Inflammatory macrophage treated with lipopolysaccharide for 1 hour (primary cell): ENCODE results near the gene ADM.

Experiments
- DNase-seq, 2 donors: peaks; one replicate each; pipeline ENCODE4 v3.0.0-alpha.2; 2020 to 2022

Gene ADM

GRCh38 chr11:10329935-10330334 is 25.1 kb downstream of the ADM start:
- no peak for DNase-seq

DNA sequence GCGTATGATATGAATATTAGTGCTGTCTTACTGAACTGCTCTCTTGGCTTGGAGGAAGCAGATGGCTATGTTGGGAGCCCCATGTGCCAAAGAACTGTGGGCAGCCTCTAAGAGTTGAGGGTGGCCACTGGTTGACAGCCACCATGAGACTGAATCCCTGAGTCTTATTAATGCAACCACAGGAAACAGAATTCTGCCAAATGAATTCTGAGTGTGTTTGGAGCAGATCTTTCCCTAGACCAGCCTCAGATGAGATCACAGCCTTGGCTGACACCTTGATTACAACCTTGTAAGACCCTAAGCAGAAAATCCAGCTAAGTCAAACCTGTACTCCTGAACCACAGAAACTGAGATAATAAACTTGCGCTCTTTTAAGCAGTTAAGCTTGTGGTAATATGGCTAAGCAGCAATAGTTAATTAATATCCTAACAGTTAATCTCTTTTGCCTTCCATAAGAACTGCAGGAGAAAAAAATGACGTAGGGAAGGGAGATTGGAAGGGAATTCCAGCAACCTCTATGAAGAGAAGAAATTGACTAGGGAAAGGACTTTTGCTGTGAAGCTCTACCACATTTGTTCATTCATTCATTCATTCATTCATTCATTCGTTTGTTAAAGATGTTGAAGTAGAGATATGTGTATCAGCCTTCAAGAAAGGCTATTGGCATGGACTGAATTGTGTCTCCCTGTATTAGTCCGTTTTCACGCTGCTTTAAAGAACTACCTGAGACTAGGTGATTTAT is 26.8 kb downstream of the ADM start:
- DNase-seq, result no peak

- DNase-seq, result no peak
Observed at GRCh38 chr11:10333490-10333889, 28.6 kb downstream of the ADM start.

DNA sequence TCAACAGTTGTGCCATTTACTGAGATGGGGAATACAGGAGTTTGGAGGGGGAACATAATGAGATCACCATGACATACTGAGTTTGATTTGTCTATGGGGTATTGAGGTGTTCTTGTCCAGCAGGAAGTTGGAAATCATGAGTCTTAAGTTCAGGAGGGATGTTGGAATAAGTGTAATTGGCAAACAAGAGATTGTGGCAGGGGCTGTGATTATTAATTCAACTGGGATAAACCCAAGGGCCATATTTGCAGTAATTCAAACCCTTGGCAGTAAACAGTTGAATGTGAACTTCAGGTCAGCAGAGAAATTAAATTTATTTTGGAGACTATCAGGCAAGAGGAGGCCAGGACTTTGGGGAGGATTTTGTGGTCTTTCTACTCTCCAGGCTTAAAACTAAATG is 33.4 kb downstream of the ADM start:
- DNase-seq, result no peak

GRCh38 chr11:10348650-10349280 is 43.9 kb downstream of the ADM start:
- no peak for DNase-seq

GRCh38 chr11:10349281-10349665 is 44.4 kb downstream of the ADM start:
- DNase-seq, result no peak

- DNase-seq, result no peak
Observed at GRCh38 chr11:10349806-10350205, 44.9 kb downstream of the ADM start.

DNA sequence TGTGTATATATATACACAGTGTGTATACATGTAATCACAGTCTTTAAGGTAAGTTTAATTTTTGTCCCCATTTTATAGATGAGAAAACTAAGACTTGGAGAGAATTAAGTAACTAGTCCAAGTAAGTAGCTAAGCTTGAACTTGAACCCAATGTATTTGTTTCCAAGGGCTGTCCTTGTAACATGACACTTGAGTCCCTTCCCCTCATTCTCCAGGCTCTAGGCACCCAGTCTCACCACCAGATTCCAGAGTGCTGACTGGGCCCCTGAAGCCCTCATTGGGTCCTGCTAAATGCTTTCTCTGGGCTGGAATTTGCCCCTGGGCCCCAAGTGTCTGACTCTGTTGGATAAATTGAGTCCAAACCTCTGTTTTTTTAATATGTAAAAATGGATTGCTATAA is 45.5 kb downstream of the ADM start:
- no peak for DNase-seq

DNA sequence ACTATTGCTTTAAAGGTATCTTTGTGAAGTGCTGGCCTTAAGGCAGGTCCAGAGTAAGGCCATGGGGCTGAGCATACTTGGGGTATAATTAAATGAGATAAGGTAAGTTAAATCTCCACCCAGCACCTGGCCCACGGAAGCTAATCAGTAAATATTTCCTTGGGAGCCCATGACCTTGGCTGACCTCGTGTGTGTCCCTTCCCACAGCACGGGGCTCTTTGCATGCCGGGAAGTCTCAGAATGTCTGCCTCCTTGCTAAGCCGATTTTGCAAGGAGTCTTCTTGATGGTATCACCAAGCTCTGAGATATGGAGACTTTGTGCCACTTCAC is 46.5 kb downstream of the ADM start:
- no peak for DNase-seq

GRCh38 chr11:10351765-10352641 is 47.1 kb downstream of the ADM start:
- peak; percentile 23 to 27 for DNase-seq

- peak; percentile 59 to 64 for DNase-seq
Observed at GRCh38 chr11:10352921-10353550, 48.2 kb downstream of the ADM start.

GRCh38 chr11:10354389-10354788 is 49.5 kb downstream of the ADM start:
- DNase-seq, result no peak

- peak; percentile 90 to 99 for DNase-seq
Observed at GRCh38 chr11:10355257-10355661, 50.4 kb downstream of the ADM start.

DNA sequence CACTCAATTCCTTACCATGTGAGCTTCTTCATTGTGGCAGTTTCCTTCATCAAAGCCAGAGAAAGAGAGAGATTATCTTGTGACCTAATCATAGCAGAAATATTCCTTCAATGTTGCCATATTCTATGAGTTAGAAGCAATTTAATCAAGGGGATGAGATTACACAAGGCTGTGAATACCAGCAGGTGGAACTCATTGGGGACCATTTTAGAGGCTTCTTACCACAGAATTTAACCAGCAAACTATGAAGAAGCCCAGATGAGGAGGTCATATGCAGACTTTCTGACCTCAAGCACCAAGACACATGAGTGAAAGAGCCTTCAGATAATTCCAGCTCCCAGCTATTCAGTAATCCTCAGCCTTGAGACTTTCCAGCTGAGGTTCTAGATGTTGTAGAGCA is 51.3 kb downstream of the ADM start:
- DNase-seq, result no peak
